ENCODE data around the gene PCNX2.
"Not testable (repeated sequence)": the region's sequence is repeated elsewhere in the genome, so short reads cannot be mapped to it uniquely, and the experiment has no call there.

PCNX2 gene

DNA sequence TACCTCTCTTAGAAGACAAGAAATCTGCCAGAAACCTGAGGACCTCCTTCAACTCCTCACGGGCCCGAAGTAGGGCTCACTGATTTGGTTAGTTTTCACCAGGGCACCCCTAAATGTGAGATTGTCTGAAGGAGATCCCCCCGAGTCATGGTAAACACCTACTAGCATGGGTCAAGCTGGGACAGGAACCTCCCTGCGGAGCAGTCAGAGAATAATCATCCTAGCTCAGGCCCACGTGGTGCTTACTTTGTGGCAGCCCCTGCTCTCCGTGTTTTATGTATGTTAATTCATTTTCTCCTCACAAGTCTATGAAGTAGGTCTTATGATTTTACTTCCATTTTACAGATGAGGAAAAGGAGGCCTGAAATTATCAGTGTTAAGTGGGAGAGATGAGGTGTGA lies 206.9 kb downstream of the PCNX2 start:
- TF ChIP-seq, protein P1, sequence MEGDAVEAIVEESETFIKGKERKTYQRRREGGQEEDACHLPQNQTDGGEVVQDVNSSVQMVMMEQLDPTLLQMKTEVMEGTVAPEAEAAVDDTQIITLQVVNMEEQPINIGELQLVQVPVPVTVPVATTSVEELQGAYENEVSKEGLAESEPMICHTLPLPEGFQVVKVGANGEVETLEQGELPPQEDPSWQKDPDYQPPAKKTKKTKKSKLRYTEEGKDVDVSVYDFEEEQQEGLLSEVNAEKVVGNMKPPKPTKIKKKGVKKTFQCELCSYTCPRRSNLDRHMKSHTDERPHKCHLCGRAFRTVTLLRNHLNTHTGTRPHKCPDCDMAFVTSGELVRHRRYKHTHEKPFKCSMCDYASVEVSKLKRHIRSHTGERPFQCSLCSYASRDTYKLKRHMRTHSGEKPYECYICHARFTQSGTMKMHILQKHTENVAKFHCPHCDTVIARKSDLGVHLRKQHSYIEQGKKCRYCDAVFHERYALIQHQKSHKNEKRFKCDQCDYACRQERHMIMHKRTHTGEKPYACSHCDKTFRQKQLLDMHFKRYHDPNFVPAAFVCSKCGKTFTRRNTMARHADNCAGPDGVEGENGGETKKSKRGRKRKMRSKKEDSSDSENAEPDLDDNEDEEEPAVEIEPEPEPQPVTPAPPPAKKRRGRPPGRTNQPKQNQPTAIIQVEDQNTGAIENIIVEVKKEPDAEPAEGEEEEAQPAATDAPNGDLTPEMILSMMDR (IDR thresholded peaks at IDR 0.05; ENCODE audit: low read depth, low read length): no peak
- H3K4me3 ChIP-seq (ENCODE audit: low read depth, low read length): no peak overlapping the region
- in situ Hi-C loops (cut with HindIII; ENCODE audit: low sequenced_read_pairs): no loop called here

DNA sequence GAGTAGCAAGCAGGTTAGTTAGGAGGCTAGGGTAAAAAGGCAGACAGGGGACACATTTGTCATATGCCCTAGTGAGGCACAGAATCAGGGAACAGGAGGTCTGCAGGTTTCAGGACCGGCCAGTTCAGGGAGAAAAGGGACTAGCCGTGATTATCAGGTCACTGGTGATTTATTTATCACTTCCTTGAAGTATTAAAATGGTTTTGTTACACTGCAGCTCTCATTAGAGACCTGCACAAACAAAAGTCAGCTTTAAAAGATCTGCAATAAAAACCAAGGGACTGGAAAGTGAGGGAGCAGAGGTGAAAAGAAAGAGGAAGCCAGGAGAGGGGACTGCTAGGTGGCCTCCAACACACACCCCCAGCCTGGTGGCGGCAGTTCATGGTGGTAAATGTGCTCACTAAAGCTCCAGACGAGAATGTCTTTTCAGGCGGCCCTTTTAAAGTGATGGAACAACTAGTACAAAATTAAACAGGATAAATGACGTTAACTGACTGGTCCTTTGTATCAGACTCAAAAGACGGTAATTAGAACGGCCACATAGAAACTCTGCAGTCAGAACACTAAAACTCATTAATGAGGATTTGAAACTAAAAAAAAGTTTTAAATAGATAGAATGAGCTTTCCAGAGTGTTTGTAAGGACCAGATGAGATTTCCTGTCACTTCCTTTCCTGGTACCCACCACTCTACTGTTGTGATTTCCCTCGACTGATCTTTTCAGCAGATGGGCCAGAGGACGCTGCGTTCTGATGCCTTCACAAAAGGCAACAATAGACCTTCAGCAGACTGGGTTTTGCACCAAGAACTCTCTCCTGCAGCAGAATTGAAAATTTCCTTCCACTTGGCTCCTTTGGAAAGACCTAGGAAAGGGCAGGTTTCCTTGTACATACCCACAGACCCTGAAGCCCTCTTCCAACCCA lies 208.3 kb downstream of the PCNX2 start:
- no peak for DNase-seq (ENCODE audit: low read depth, low spot score)
- in situ Hi-C loops (cut with HindIII; ENCODE audit: low sequenced_read_pairs): no loop called here
- TF ChIP-seq, protein P1 (IDR thresholded peaks at IDR 0.05; ENCODE audit: low read depth, low read length): no peak
- no peak overlapping the region for H3K4me3 ChIP-seq (ENCODE audit: low read depth, low read length)

More for the DNA sequence above, 206.9 kb downstream of the PCNX2 start:
- DNase-seq (ENCODE audit: low read depth, low spot score): no peak

DNA sequence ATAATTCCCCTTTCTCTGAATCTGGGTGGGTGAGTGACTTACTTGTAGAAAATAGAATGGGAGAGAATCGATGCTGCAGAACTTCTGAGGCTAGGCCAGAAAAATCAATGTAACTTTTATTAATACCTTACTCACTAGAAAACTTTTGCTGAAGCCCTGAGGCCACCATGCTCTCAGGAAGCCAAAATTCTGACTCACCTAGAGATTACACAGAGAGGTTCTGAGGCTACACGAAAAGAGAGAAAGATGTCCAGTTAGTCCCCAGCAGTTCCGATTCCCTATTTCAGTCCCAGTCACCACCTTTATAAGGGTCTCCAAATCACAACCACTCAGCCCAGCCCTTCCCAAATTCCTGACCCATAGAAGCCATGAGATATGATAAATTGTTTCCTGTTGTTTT lies 210.0 kb downstream of the PCNX2 start:
- TF ChIP-seq, protein P1 (IDR thresholded peaks at IDR 0.05; ENCODE audit: low read depth, low read length): no peak
- no peak for DNase-seq (ENCODE audit: low read depth, low spot score)
- in situ Hi-C loops (cut with HindIII; ENCODE audit: low sequenced_read_pairs): no loop called here

GRCh38 chr1:233082778-233083550 lies 212.6 kb downstream of the PCNX2 start:
- in situ Hi-C loops (cut with HindIII; ENCODE audit: low sequenced_read_pairs): no loop called here
- H3K4me3 ChIP-seq (ENCODE audit: low read depth, low read length): no peak overlapping the region
- TF ChIP-seq, protein P1 (IDR thresholded peaks at IDR 0.05; ENCODE audit: low read depth, low read length): no peak
- DNase-seq (ENCODE audit: low read depth, low spot score): no peak

More for the DNA sequence above, 210.0 kb downstream of the PCNX2 start:
- H3K4me3 ChIP-seq (ENCODE audit: low read depth, low read length): no peak overlapping the region

DNA sequence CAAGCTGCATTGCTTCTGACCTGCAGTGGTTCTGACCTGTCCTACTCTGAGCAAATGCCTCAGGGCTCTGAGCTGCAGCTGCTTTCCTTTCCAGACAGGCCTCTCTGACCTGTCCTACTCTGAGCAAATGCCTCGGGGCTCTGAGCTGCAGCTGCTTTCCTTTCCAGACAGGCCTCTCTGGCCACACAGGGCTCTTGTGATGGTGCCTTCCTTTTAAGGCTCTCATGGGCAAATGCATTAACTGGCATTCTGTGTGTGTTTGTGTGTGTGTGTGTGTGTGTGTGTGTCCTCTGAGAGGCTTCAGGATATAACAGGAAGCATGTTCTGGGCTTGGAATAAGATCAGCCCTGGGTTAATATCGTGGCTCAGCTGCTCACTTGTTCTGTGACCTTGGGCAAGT lies 213.8 kb downstream of the PCNX2 start:
- in situ Hi-C loops (cut with HindIII; ENCODE audit: low sequenced_read_pairs): no loop called here
- no peak overlapping the region for H3K4me3 ChIP-seq (ENCODE audit: low read depth, low read length)
- TF ChIP-seq, protein P1 (IDR thresholded peaks at IDR 0.05; ENCODE audit: low read depth, low read length): no peak
- peak; percentile 21 for DNase-seq (ENCODE audit: low read depth, low spot score)

- DNase-seq (ENCODE audit: low read depth, low spot score); H3K4me3 ChIP-seq (ENCODE audit: low read depth, low read length); in situ Hi-C loops (cut with HindIII; ENCODE audit: low sequenced_read_pairs): not testable (repeated sequence)
Measured at GRCh38 chr1:233080827-233081226, 214.7 kb downstream of the PCNX2 start.

DNA sequence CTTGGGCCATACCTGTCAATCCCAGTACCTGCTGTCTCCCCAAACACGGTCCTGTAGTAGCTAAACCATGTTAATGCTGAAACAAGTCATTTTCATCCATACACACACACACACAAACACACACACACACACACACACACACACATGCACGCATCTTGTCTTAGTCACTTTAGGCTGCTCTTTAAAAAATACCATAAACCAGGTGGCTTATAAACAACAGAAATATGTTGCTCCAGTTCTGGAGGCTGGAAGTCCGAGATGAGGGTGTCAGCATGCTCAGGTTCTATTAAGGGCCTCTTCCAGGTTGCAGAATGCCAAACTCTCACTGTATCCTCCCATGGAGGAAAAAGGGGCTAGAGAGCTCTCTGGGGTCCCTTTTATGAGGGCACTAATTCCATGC lies 215.2 kb downstream of the PCNX2 start:
- no peak overlapping the region for H3K4me3 ChIP-seq (ENCODE audit: low read depth, low read length)
- DNase-seq (ENCODE audit: low read depth, low spot score): no peak
- in situ Hi-C loops (cut with HindIII; ENCODE audit: low sequenced_read_pairs): no loop called here
- TF ChIP-seq, protein P1 (IDR thresholded peaks at IDR 0.05; ENCODE audit: low read depth, low read length): no peak
